HEK293 (cell line): ENCODE data around the gene TEX14.
"Not testable (repeated sequence)": the region's sequence is repeated elsewhere in the genome, so short reads cannot be mapped to it uniquely, and the experiment has no call there.

ENCODE experiments used
- CTCF ChIA-PET: fragments of 350-600 bp; formaldehyde crosslinking; extraction: SDS; loops from one replicate; lab custom pipeline; 2021; ENCODE audit warnings: antibody characterized with exemption; lab: Yijun Ruan, JAX
- POLR2A ChIA-PET: fragments of 300-600 bp; formaldehyde crosslinking; extraction: SDS; loops from one replicate; lab custom pipeline; 2020; ENCODE audit warnings: antibody characterized with exemption, inconsistent platforms; lab: Yijun Ruan, JAX
- H3K27ac ChIP-seq: fragments of 200-500 bp; sonication (Bioruptor generic); 2 replicates; pipeline ENCODE4 v1.5.1; 2014; ENCODE audit warnings: low read depth, low read length, control low read depth, inconsistent platforms; ENCODE audit errors: extremely low read depth
- H3K36me3 ChIP-seq, 2 experiments: fragments of 200-500 bp in 1 of 2; sonication (Bioruptor generic) in 1 of 2; 1 replicate in 1 of 2; 2 replicates in 1 of 2; pipeline ENCODE4 v1.5.1; 2014 to 2017; ENCODE audit warnings: inconsistent platforms in 2 of 2, low read length in 2 of 2; ENCODE audit not compliant: control insufficient read depth in 2 of 2, insufficient read depth in 1 of 2
- H3K4me1 ChIP-seq: fragments of 200-500 bp; sonication (Bioruptor generic); 2 replicates; pipeline ENCODE4 v1.5.1; 2014; ENCODE audit warnings: mild to moderate bottlenecking, low read length, inconsistent platforms; ENCODE audit not compliant: control insufficient read depth, insufficient read depth
- H3K4me3 ChIP-seq: 2 replicates; pipeline ENCODE4 v1.5.1; 2011; ENCODE audit warnings: low read depth, mild to moderate bottlenecking, control low read depth, low read length, moderate library complexity
- H3K9me3 ChIP-seq: fragments of 200-500 bp; sonication (Bioruptor generic); 2 replicates; pipeline ENCODE4 v1.5.1; 2014; ENCODE audit warnings: low read depth, low read length, inconsistent platforms; ENCODE audit not compliant: control insufficient read depth, insufficient read depth
- MYNN ChIP-seq: fragments of 450-650 bp; formaldehyde crosslinking; IDR thresholded peaks from 2 replicates; pipeline ENCODE4 v1.5.1; 2016; ENCODE audit warnings: missing biosample characterization, missing genetic modification characterization, borderline replicate concordance
- REST ChIP-seq: fragments of 450-650 bp; formaldehyde crosslinking; IDR thresholded peaks from 2 replicates; pipeline ENCODE4 v1.5.1; 2016; ENCODE audit warnings: missing biosample characterization, missing genetic modification characterization
- YY1 ChIP-seq: fragments of 450-650 bp; formaldehyde crosslinking; IDR thresholded peaks from 2 replicates; pipeline ENCODE4 v1.5.1; 2018; ENCODE audit warnings: missing biosample characterization, missing genetic modification characterization
- ZBTB20 ChIP-seq: fragments of 450-650 bp; formaldehyde crosslinking; IDR thresholded peaks from 2 replicates; pipeline ENCODE4 v1.5.1; 2016; ENCODE audit warnings: missing biosample characterization, missing genetic modification characterization
- ZEB2 ChIP-seq: fragments of 450-650 bp; formaldehyde crosslinking; IDR thresholded peaks from 2 replicates; pipeline ENCODE4 v1.5.1; 2016; ENCODE audit warnings: missing biosample characterization, missing genetic modification characterization
- ZNF112 ChIP-seq: fragments of 450-650 bp; formaldehyde crosslinking; IDR thresholded peaks from 2 replicates; pipeline ENCODE4 v1.5.0; 2017; ENCODE audit warnings: missing biosample characterization, missing genetic modification characterization
- ZNF146 ChIP-seq: fragments of 450-650 bp; formaldehyde crosslinking; IDR thresholded peaks from 2 replicates; pipeline ENCODE4 v1.5.1; 2016; ENCODE audit warnings: missing biosample characterization, missing genetic modification characterization
- ZNF280D ChIP-seq: fragments of 450-650 bp; formaldehyde crosslinking; IDR thresholded peaks from 2 replicates; pipeline ENCODE4 v1.5.1; 2016; ENCODE audit warnings: missing biosample characterization, missing genetic modification characterization
- ZNF513 ChIP-seq: fragments of 450-650 bp; IDR thresholded peaks from 2 replicates; pipeline ENCODE4 v1.5.1; 2018; ENCODE audit warnings: missing biosample characterization, missing genetic modification characterization
- ZNF621 ChIP-seq: fragments of 450-650 bp; formaldehyde crosslinking; IDR thresholded peaks from 2 replicates; pipeline ENCODE4 v1.5.1; 2017; ENCODE audit warnings: missing biosample characterization, missing genetic modification characterization
- ZNF629 ChIP-seq: fragments of 450-650 bp; formaldehyde crosslinking; IDR thresholded peaks from 2 replicates; pipeline ENCODE4 v1.5.1; 2017; ENCODE audit warnings: missing biosample characterization, missing genetic modification characterization
- TF ChIP-seq, protein P1 (sequence below): fragments of 450-650 bp; formaldehyde crosslinking; IDR thresholded peaks from 2 replicates; pipeline ENCODE4 v1.5.1; 2016; ENCODE audit warnings: missing biosample characterization, missing genetic modification characterization
- TF ChIP-seq, protein P2 (sequence below): fragments of 450-650 bp; formaldehyde crosslinking; IDR thresholded peaks from 2 replicates; pipeline ENCODE4 v1.5.0; 2017; ENCODE audit warnings: missing biosample characterization, missing genetic modification characterization, borderline replicate concordance
- TF ChIP-seq, protein P3 (sequence below): fragments of 450-650 bp; formaldehyde crosslinking; IDR thresholded peaks from 2 replicates; pipeline ENCODE4 v1.5.1; 2016; ENCODE audit warnings: missing biosample characterization, missing genetic modification characterization
- TF ChIP-seq, protein P4 (sequence below): fragments of 450-650 bp; formaldehyde crosslinking; IDR thresholded peaks from 2 replicates; pipeline ENCODE4 v1.5.1; 2016; ENCODE audit warnings: missing biosample characterization, missing genetic modification characterization, low read depth

Gene TEX14

GRCh38 chr17:58678287-58678686, 13.6 kb downstream of the TEX14 start:
- H3K9me3 ChIP-seq, H3K36me3 ChIP-seq, H3K27ac ChIP-seq, H3K4me3 ChIP-seq, H3K4me1 ChIP-seq: not testable (repeated sequence)
- CTCF ChIA-PET: interaction anchor here (0.6 to 1.4 kb wide), 2 partner anchors 35 to 90 kb away, joined by 3 to 4 read pairs; no protein-coding TSS in a partner anchor
- peak; percentile 99 for TF ChIP-seq ZNF146 (tag by site-specific recombination)
- TF ChIP-seq, protein P1, sequence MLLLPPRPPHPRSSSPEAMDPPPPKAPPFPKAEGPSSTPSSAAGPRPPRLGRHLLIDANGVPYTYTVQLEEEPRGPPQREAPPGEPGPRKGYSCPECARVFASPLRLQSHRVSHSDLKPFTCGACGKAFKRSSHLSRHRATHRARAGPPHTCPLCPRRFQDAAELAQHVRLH (tag by site-specific recombination): peak; percentile 81
- POLR2A ChIA-PET: interaction anchor here (1.0 to 6.2 kb wide), 4 partner anchors 8 to 47 kb away, joined by 3 to 40 read pairs (median 4); partner anchors contain the start of gene RAD51C

- POLR2A ChIA-PET: interaction anchor here (1.0 to 6.2 kb wide), 2 partner anchors 7 to 46 kb away, joined by 3 to 40 read pairs; no protein-coding TSS in a partner anchor
- Histone ChIP-seq H3K4me1 (peaks cover 4% of the 10 kb centered on the region; the same call in 1 of the 2 replicates), H3K27ac (no peak overlapping the region), H3K36me3 (no peaks in the 10 kb centered on the region), H3K4me3 (no peak overlapping the region), H3K9me3 (no peaks in the 10 kb centered on the region)
- CTCF ChIA-PET: interaction anchor here (0.6 kb wide), 1 partner anchor 10 kb away, joined by 3 read pairs; no protein-coding TSS in a partner anchor
- TF ChIP-seq ZNF513 (tag by site-specific recombination) (no peak), ZBTB20 (tag by site-specific recombination) (no peak), ZNF629 (tag by site-specific recombination) (no peak), YY1 (tag by site-specific recombination) (no peak), ZNF621 (tag by site-specific recombination) (no peak), ZNF112 (no peak), ZEB2 (no peak), MYNN (tag by site-specific recombination) (no peak), REST (no peak), ZNF280D (no peak)
- TF ChIP-seq, protein P2, sequence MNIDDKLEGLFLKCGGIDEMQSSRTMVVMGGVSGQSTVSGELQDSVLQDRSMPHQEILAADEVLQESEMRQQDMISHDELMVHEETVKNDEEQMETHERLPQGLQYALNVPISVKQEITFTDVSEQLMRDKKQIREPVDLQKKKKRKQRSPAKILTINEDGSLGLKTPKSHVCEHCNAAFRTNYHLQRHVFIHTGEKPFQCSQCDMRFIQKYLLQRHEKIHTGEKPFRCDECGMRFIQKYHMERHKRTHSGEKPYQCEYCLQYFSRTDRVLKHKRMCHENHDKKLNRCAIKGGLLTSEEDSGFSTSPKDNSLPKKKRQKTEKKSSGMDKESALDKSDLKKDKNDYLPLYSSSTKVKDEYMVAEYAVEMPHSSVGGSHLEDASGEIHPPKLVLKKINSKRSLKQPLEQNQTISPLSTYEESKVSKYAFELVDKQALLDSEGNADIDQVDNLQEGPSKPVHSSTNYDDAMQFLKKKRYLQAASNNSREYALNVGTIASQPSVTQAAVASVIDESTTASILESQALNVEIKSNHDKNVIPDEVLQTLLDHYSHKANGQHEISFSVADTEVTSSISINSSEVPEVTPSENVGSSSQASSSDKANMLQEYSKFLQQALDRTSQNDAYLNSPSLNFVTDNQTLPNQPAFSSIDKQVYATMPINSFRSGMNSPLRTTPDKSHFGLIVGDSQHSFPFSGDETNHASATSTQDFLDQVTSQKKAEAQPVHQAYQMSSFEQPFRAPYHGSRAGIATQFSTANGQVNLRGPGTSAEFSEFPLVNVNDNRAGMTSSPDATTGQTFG (tag by site-specific recombination): no peak
- TF ChIP-seq, protein P3, sequence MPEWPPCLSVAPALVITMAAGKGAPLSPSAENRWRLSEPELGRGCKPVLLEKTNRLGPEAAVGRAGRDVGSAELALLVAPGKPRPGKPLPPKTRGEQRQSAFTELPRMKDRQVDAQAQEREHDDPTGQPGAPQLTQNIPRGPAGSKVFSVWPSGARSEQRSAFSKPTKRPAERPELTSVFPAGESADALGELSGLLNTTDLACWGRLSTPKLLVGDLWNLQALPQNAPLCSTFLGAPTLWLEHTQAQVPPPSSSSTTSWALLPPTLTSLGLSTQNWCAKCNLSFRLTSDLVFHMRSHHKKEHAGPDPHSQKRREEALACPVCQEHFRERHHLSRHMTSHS (tag by site-specific recombination): no peak
- TF ChIP-seq, protein P4, sequence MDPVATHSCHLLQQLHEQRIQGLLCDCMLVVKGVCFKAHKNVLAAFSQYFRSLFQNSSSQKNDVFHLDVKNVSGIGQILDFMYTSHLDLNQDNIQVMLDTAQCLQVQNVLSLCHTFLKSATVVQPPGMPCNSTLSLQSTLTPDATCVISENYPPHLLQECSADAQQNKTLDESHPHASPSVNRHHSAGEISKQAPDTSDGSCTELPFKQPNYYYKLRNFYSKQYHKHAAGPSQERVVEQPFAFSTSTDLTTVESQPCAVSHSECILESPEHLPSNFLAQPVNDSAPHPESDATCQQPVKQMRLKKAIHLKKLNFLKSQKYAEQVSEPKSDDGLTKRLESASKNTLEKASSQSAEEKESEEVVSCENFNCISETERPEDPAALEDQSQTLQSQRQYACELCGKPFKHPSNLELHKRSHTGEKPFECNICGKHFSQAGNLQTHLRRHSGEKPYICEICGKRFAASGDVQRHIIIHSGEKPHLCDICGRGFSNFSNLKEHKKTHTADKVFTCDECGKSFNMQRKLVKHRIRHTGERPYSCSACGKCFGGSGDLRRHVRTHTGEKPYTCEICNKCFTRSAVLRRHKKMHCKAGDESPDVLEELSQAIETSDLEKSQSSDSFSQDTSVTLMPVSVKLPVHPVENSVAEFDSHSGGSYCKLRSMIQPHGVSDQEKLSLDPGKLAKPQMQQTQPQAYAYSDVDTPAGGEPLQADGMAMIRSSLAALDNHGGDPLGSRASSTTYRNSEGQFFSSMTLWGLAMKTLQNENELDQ (tag by site-specific recombination): no peak
These were observed 14.5 kb downstream of the TEX14 start for GRCh38 chr17:58677194-58677880.
